GM12875 (cell line): ENCODE results near the gene C16orf46.
A peak's percentile ranks its signal among the peaks of the same experiment; 100 is the strongest.

ENCODE experiments used
- H3K4me3 ChIP-seq: one replicate; pipeline ENCODE4 v1.5.1; 2011; ENCODE audit warnings: low read depth, low read length, control low read depth
- CTCF ChIP-seq: IDR thresholded peaks from 2 replicates; pipeline ENCODE4 v1.5.1; 2011; ENCODE audit warnings: low read depth, mild to moderate bottlenecking, control low read depth, inconsistent platforms, low read length, moderate library complexity, borderline replicate concordance; ENCODE audit not compliant: insufficient read depth

The C16orf46 gene

GRCh38 chr16:81095953-81096714 is 19.1 kb upstream of the C16orf46 start, which contains the start of gene GCSH:
Gene GCSH (minus strand): TSS chr16:81096395. CDS start chr16:81096278, 117 bp downstream.
- TF ChIP-seq CTCF = no peak
- H3K4me3 ChIP-seq = peak within 1 kb of the TSS; percentile 67

GRCh38 chr16:81095653-81095952 is 18.6 kb upstream of the C16orf46 start:
- H3K4me3 ChIP-seq = peak overlapping the region; percentile 67
- no peak for TF ChIP-seq CTCF

GRCh38 chr16:81094771-81095251 is 17.8 kb upstream of the C16orf46 start:
- H3K4me3 ChIP-seq = no peak overlapping the region
- no peak for TF ChIP-seq CTCF

- no peak overlapping the region for H3K4me3 ChIP-seq
- no peak for TF ChIP-seq CTCF
Observed at GRCh38 chr16:81088836-81089235, 11.8 kb upstream of the C16orf46 start.

- H3K4me3 ChIP-seq = no peak overlapping the region
- no peak for TF ChIP-seq CTCF
Observed at GRCh38 chr16:81081014-81081413, 4.0 kb upstream of the C16orf46 start.

GRCh38 chr16:81080233-81080632 is 3.2 kb upstream of the C16orf46 start:
- no peak overlapping the region for H3K4me3 ChIP-seq
- TF ChIP-seq CTCF = no peak

GRCh38 chr16:81076566-81077075 is 417 bp downstream of the C16orf46 start:
- peak overlapping the region; percentile 63 for H3K4me3 ChIP-seq
- no peak for TF ChIP-seq CTCF
